Retinal pigment epithelial cell (primary cell): Measurements from ENCODE around the gene NEDD9.

Experiments
- DNase-seq: peaks from one replicate; pipeline ENCODE4 v3.0.0-alpha.2; 2010; ENCODE audit warnings: low read depth
- H3K4me3 ChIP-seq: 2 replicates; pipeline ENCODE4 v1.5.1; 2011; ENCODE audit warnings: mild to moderate bottlenecking, low read length, control low read depth, moderate library complexity
- CTCF ChIP-seq: conservative IDR thresholded peaks from 2 replicates; pipeline ENCODE4 v1.5.1; 2011; ENCODE audit warnings: low read depth, low read length, control low read depth, inconsistent platforms

Gene NEDD9

GRCh38 chr6:11222385-11223277 lies 9.8 kb downstream of the NEDD9 start:
- TF ChIP-seq CTCF = no peak
- no peak overlapping the region for H3K4me3 ChIP-seq
- DNase-seq = no peak

- DNase-seq = no peak
- no peak overlapping the region for H3K4me3 ChIP-seq
- TF ChIP-seq CTCF = no peak
Observed at GRCh38 chr6:11221623-11222384, 10.7 kb downstream of the NEDD9 start.

- DNase-seq = no peak
- TF ChIP-seq CTCF = no peak
- no peak overlapping the region for H3K4me3 ChIP-seq
Observed at GRCh38 chr6:11219400-11219834, 13.1 kb downstream of the NEDD9 start.

GRCh38 chr6:11218538-11219399 lies 13.7 kb downstream of the NEDD9 start:
- H3K4me3 ChIP-seq = no peak overlapping the region
- no peak for TF ChIP-seq CTCF
- DNase-seq = no peak

- TF ChIP-seq CTCF = no peak
- no peak overlapping the region for H3K4me3 ChIP-seq
- no peak for DNase-seq
Observed at GRCh38 chr6:11218102-11218442, 14.4 kb downstream of the NEDD9 start.

- no peak for DNase-seq
- no peak for TF ChIP-seq CTCF
- H3K4me3 ChIP-seq = no peak overlapping the region
Observed at GRCh38 chr6:11217360-11218101, 14.9 kb downstream of the NEDD9 start.
